Thoracic aorta (tissue), 2 donors: ENCODE measurements around the gene CARD6. TPM values are rescaled to one million over a fixed set of nuclear protein-coding genes. Genes with fewer than 3 reads are reported as not detected.
"Not testable (repeated sequence)": the region's sequence is repeated elsewhere in the genome, so short reads cannot be mapped to it uniquely, and the experiment has no call there.

Experiments used
- ATAC-seq: fragments of 150-250 bp; one replicate; pipeline ENCODE4 v1.8.0; 2017; ENCODE audit warnings: low read depth; ENCODE audit not compliant: insufficient number of reproducible peaks, low FRiP score
- DNase-seq: peaks from one replicate; pipeline ENCODE4 v3.0.0-alpha.2; 2020; ENCODE audit warnings: low spot score
- H3K27ac ChIP-seq, 2 donors: fragments of 200-600 bp; sonication (generic); 1 replicate in 1 of 2; 2 replicates in 1 of 2; pipeline ENCODE4 v1.5.1; 2016; ENCODE audit warnings: mild to moderate bottlenecking in 2 of 2, moderate library complexity in 2 of 2
- H3K27me3 ChIP-seq: fragments of 200-600 bp; sonication (generic); replicated peaks from 2 replicates; pipeline ENCODE4 v1.6.0; 2016; ENCODE audit warnings: mild to moderate bottlenecking; ENCODE audit not compliant: insufficient read depth
- H3K36me3 ChIP-seq: fragments of 200-600 bp; sonication (generic); one replicate; pipeline ENCODE4 v1.5.1; 2016
- H3K4me1 ChIP-seq, 2 donors: fragments of 200-600 bp; sonication (generic); 1 replicate in 1 of 2; 2 replicates in 1 of 2; pipeline versions ENCODE4 v1.5.1 to v1.6.0; 2016; ENCODE audit warnings: low read depth in 2 of 2, mild to moderate bottlenecking in 1 of 2; ENCODE audit not compliant: control insufficient read depth in 1 of 2
- H3K4me3 ChIP-seq: fragments of 200-600 bp; sonication (generic); 2 replicates; pipeline ENCODE4 v1.5.1; 2016; ENCODE audit warnings: mild to moderate bottlenecking
- H3K9me3 ChIP-seq: fragments of 200-600 bp; sonication (generic); 2 replicates; pipeline ENCODE4 v1.5.1; 2016
- CTCF ChIP-seq: fragments of 200-600 bp; sonication (generic); IDR thresholded peaks from one replicate; pipeline ENCODE4 v1.5.1; 2019; ENCODE audit warnings: antibody characterized with exemption
- total RNA-seq, 2 donors: library from RNA; depleted of rRNA; stranded (reverse); fragments of >200 nt; gene quantifications; one replicate each; pipeline versions ENCODE4 v1.1.0 to v1.2.3, GENCODE V29; 2016

CARD6 gene
- total RNA-seq, 2 donors from 2014 or later, result 13.5 to 21.6 TPM

GRCh38 chr5:40847525-40847924 lies 6.4 kb downstream of the CARD6 start:
- ATAC-seq (no peak), DNase-seq (no peak)
- H3K36me3 ChIP-seq, result no peaks in the 10 kb centered on the region
- H3K4me1 ChIP-seq, result peaks cover under 1 to 11% of the 10 kb centered on the region in 2 donors
- TF ChIP-seq CTCF, result no peak
- no peaks in the 10 kb centered on the region for H3K9me3 ChIP-seq
- no peaks in the 10 kb centered on the region for H3K27me3 ChIP-seq
- no peak overlapping the region for H3K4me3 ChIP-seq
- H3K27ac ChIP-seq, result no peak overlapping the region

GRCh38 chr5:40853632-40854192 lies 12.5 kb downstream of the CARD6 start:
- H3K27ac ChIP-seq, result no peak overlapping the region
- no peak for DNase-seq
- no peaks in the 10 kb centered on the region for H3K27me3 ChIP-seq
- no peaks in the 10 kb centered on the region for H3K4me1 ChIP-seq
- no peak for TF ChIP-seq CTCF
- H3K9me3 ChIP-seq, result no peaks in the 10 kb centered on the region
- no peaks in the 10 kb centered on the region for H3K36me3 ChIP-seq
- H3K4me3 ChIP-seq, result no peak overlapping the region
- no peak for ATAC-seq

- Histone ChIP-seq H3K9me3 (peaks cover 3% of the 10 kb centered on the region), H3K4me3 (no peak overlapping the region), H3K27ac (no peak overlapping the region), H3K36me3 (no peaks in the 10 kb centered on the region), H3K27me3 (no peaks in the 10 kb centered on the region), H3K4me1 (no peaks in the 10 kb centered on the region)
- no peak for ATAC-seq
- no peak for DNase-seq
- no peak for TF ChIP-seq CTCF
Measured at GRCh38 chr5:40860711-40861110, 19.5 kb downstream of the CARD6 start.

- H3K27me3 ChIP-seq, H3K27ac ChIP-seq, H3K4me3 ChIP-seq, H3K9me3 ChIP-seq, DNase-seq, H3K36me3 ChIP-seq, H3K4me1 ChIP-seq, ATAC-seq: not testable (repeated sequence)
Measured at GRCh38 chr5:40865004-40865403, 23.8 kb downstream of the CARD6 start.

- Histone ChIP-seq H3K9me3 (peaks cover 3% of the 10 kb centered on the region), H3K36me3 (no peaks in the 10 kb centered on the region)
- ATAC-seq, result no peak
Measured at GRCh38 chr5:40866844-40867243, 25.7 kb downstream of the CARD6 start.

More at GRCh38 chr5:40866844-40867243, 25.7 kb downstream of the CARD6 start:
- no peaks in the 10 kb centered on the region for H3K27me3 ChIP-seq
- H3K27ac ChIP-seq, result no peak overlapping the region
- no peak overlapping the region for H3K4me3 ChIP-seq
- no peak for TF ChIP-seq CTCF
- DNase-seq, result no peak
- H3K4me1 ChIP-seq, result no peaks in the 10 kb centered on the region
